Measurements from ENCODE around the gene USP14. TPM values are rescaled to one million over a fixed set of nuclear protein-coding genes. Genes with fewer than 3 reads are reported as not detected.

Gene USP14
- total and polyA plus RNA-seq, 2 experiments from 2014 or later = 18.4 to 59.5 TPM

- Histone ChIP-seq H3K27me3 (no peaks in the 10 kb centered on the region), H3K4me3 (no peak overlapping the region), H3K27ac (no peak overlapping the region), H3K9me3 (ENCODE audit: low read depth) (no peaks in the 10 kb centered on the region), H3K36me3 (peaks cover 2% of the 10 kb centered on the region), H3K4me1 (ENCODE audit: low read depth) (no peaks in the 10 kb centered on the region)
- TF ChIP-seq CTCF (IDR thresholded peaks at IDR 0.05; ENCODE audit: low read depth, low read length) = no peak
- DNase-seq (ENCODE audit: low read depth in 1 of 2, low spot score in 1 of 2) = no peak
These were observed 30.9 kb downstream of the USP14 start for GRCh38 chr18:189254-189653.

GRCh38 chr18:191725-192124 lies 33.4 kb downstream of the USP14 start:
- no peak for TF ChIP-seq CTCF (IDR thresholded peaks at IDR 0.05; ENCODE audit: low read depth, low read length)
- H3K36me3 ChIP-seq = peaks cover 2% of the 10 kb centered on the region
- DNase-seq (ENCODE audit: low read depth in 1 of 2, low spot score in 1 of 2) = no peak
- H3K9me3 ChIP-seq (ENCODE audit: low read depth) = no peaks in the 10 kb centered on the region
- no peak overlapping the region for H3K27ac ChIP-seq
- H3K4me1 ChIP-seq (ENCODE audit: low read depth) = peaks cover 4% of the 10 kb centered on the region
- H3K27me3 ChIP-seq = no peaks in the 10 kb centered on the region
- no peak overlapping the region for H3K4me3 ChIP-seq

GRCh38 chr18:192801-193200 lies 34.4 kb downstream of the USP14 start:
- Histone ChIP-seq H3K27me3 (no peaks in the 10 kb centered on the region), H3K27ac (no peak overlapping the region), H3K4me3 (no peak overlapping the region), H3K36me3 (peaks cover 4% of the 10 kb centered on the region), H3K4me1 (ENCODE audit: low read depth) (peaks cover 7% of the 10 kb centered on the region), H3K9me3 (ENCODE audit: low read depth) (no peaks in the 10 kb centered on the region)
- DNase-seq (ENCODE audit: low read depth in 1 of 2, low spot score in 1 of 2) = no peak
- no peak for TF ChIP-seq CTCF (IDR thresholded peaks at IDR 0.05; ENCODE audit: low read depth, low read length)

- Histone ChIP-seq H3K27me3 (no peaks in the 10 kb centered on the region), H3K9me3 (ENCODE audit: low read depth) (no peaks in the 10 kb centered on the region), H3K4me3 (no peak overlapping the region), H3K4me1 (ENCODE audit: low read depth) (peaks cover 7% of the 10 kb centered on the region), H3K27ac (peak overlapping the region; percentile 77), H3K36me3 (peaks cover 25% of the 10 kb centered on the region)
- DNase-seq (ENCODE audit: low read depth in 1 of 2, low spot score in 1 of 2) = no peak
- no peak for TF ChIP-seq CTCF (IDR thresholded peaks at IDR 0.05; ENCODE audit: low read depth, low read length)
These were observed 37.3 kb downstream of the USP14 start for GRCh38 chr18:195651-196050.

- peaks cover 50% of the 10 kb centered on the region for H3K36me3 ChIP-seq
- H3K27ac ChIP-seq = no peak overlapping the region
These were observed 40.9 kb downstream of the USP14 start for GRCh38 chr18:199214-199613.

More at GRCh38 chr18:199214-199613, 40.9 kb downstream of the USP14 start:
- DNase-seq (ENCODE audit: low read depth in 1 of 2, low spot score in 1 of 2) = no peak
- H3K4me1 ChIP-seq (ENCODE audit: low read depth) = peaks cover 7% of the 10 kb centered on the region
- TF ChIP-seq CTCF (IDR thresholded peaks at IDR 0.05; ENCODE audit: low read depth, low read length) = no peak
- no peak overlapping the region for H3K4me3 ChIP-seq
- H3K9me3 ChIP-seq (ENCODE audit: low read depth) = no peaks in the 10 kb centered on the region
- H3K27me3 ChIP-seq = no peaks in the 10 kb centered on the region
